H9 (cell line): ENCODE data around the gene CARS1. TPM values are rescaled to one million over a fixed set of nuclear protein-coding genes. Genes with fewer than 3 reads are reported as not detected.

Source experiments
- DNase-seq: peaks from one replicate; pipeline ENCODE4 v3.0.0-alpha.2; 2017
- H2AFZ ChIP-seq: one replicate; pipeline ENCODE4 v1.6.1; 2013; ENCODE audit warnings: mild to moderate bottlenecking, low read length, control low read depth, moderate library complexity
- H2AK5ac ChIP-seq: 2 replicates; pipeline ENCODE4 v1.6.1; 2013; ENCODE audit warnings: low read length, control low read depth, mixed read lengths; ENCODE audit not compliant: insufficient read length
- H2BK120ac ChIP-seq: one replicate; pipeline ENCODE4 v1.6.1; 2013; ENCODE audit warnings: low read depth, mild to moderate bottlenecking, low read length, control low read depth, inconsistent platforms; ENCODE audit not compliant: poor library complexity, severe bottlenecking
- H2BK12ac ChIP-seq: 2 replicates; pipeline ENCODE4 v1.6.1; 2013; ENCODE audit warnings: low read length, control low read depth, mixed read lengths, low read depth; ENCODE audit not compliant: insufficient read length
- H2BK15ac ChIP-seq: 2 replicates; pipeline ENCODE4 v1.6.1; 2013; ENCODE audit warnings: low read depth, low read length, control low read depth
- H2BK20ac ChIP-seq: one replicate; pipeline ENCODE4 v1.6.1; 2013; ENCODE audit warnings: low read depth, mild to moderate bottlenecking, low read length, control low read depth, inconsistent platforms; ENCODE audit not compliant: poor library complexity, severe bottlenecking
- H2BK5ac ChIP-seq: 2 replicates; pipeline ENCODE4 v1.6.1; 2013; ENCODE audit warnings: low read length, control low read depth, mixed read lengths; ENCODE audit not compliant: insufficient read length
- H3K14ac ChIP-seq: 2 replicates; pipeline ENCODE4 v1.6.1; 2013; ENCODE audit warnings: low read length, control low read depth; ENCODE audit not compliant: insufficient read depth
- H3K18ac ChIP-seq: 2 replicates; pipeline ENCODE4 v1.6.1; 2013; ENCODE audit warnings: low read depth, mild to moderate bottlenecking, mixed read lengths, low read length, control low read depth; ENCODE audit not compliant: insufficient read length
- H3K23ac ChIP-seq: 2 replicates; pipeline ENCODE4 v1.6.1; 2013; ENCODE audit warnings: low read length, control low read depth, mixed read lengths, low read depth; ENCODE audit not compliant: insufficient read length
- H3K23me2 ChIP-seq: 2 replicates; pipeline ENCODE4 v1.6.1; 2013; ENCODE audit warnings: low read depth, mild to moderate bottlenecking, mixed read lengths, low read length, control low read depth; ENCODE audit not compliant: insufficient read length, poor library complexity, severe bottlenecking
- H3K27ac ChIP-seq: 2 replicates; pipeline ENCODE4 v1.5.1; 2013; ENCODE audit warnings: low read length, control low read depth, mixed read lengths, low read depth; ENCODE audit not compliant: insufficient read length
- H3K27me3 ChIP-seq: 2 replicates; pipeline ENCODE4 v1.6.1; 2013; ENCODE audit warnings: low read length, control low read depth, inconsistent platforms; ENCODE audit not compliant: insufficient read depth
- H3K4ac ChIP-seq: 2 replicates; pipeline ENCODE4 v1.6.1; 2013; ENCODE audit warnings: low read depth, mild to moderate bottlenecking, control low read depth, inconsistent platforms, low read length, moderate library complexity
- H3K4me1 ChIP-seq: 2 replicates; pipeline ENCODE4 v1.6.1; 2013; ENCODE audit warnings: low read length, control low read depth, inconsistent platforms; ENCODE audit not compliant: insufficient read depth
- H3K4me2 ChIP-seq: 2 replicates; pipeline ENCODE4 v1.6.1; 2013; ENCODE audit warnings: low read length, control low read depth, mixed read lengths; ENCODE audit not compliant: insufficient read length, insufficient read depth
- H3K56ac ChIP-seq: 2 replicates; pipeline ENCODE4 v1.6.1; 2013; ENCODE audit warnings: low read depth, mild to moderate bottlenecking, mixed read lengths, low read length, control low read depth; ENCODE audit not compliant: insufficient read length
- H3K79me1 ChIP-seq: 2 replicates; pipeline ENCODE4 v1.6.1; 2013; ENCODE audit warnings: low read depth, mild to moderate bottlenecking, moderate library complexity, low read length, control low read depth, inconsistent platforms; ENCODE audit not compliant: insufficient read depth, poor library complexity, severe bottlenecking
- H3K79me2 ChIP-seq: 2 replicates; pipeline ENCODE4 v1.6.1; 2013; ENCODE audit warnings: low read length, control low read depth, inconsistent platforms; ENCODE audit not compliant: insufficient read depth
- H3K9ac ChIP-seq: 2 replicates; pipeline ENCODE4 v1.6.1; 2013; ENCODE audit warnings: low read length, control low read depth, mixed read lengths; ENCODE audit not compliant: insufficient read length; ENCODE audit errors: extremely low read depth
- H3K9me3 ChIP-seq: one replicate; pipeline ENCODE4 v1.6.1; 2013; ENCODE audit warnings: low read depth, low read length, inconsistent platforms; ENCODE audit not compliant: control insufficient read depth
- H3T11ph ChIP-seq: one replicate; pipeline ENCODE4 v1.6.1; 2013; ENCODE audit warnings: mild to moderate bottlenecking, low read length, control low read depth, inconsistent platforms
- H4K20me1 ChIP-seq: one replicate; pipeline ENCODE4 v1.6.1; 2013; ENCODE audit not compliant: control insufficient read depth, insufficient read length, insufficient read depth
- H4K5ac ChIP-seq: 2 replicates; pipeline ENCODE4 v1.6.1; 2013; ENCODE audit warnings: low read depth, mild to moderate bottlenecking, mixed read lengths, low read length, control low read depth; ENCODE audit not compliant: insufficient read length
- H4K8ac ChIP-seq: replicated peaks from 2 replicates; pipeline ENCODE4 v1.6.1; 2013; ENCODE audit warnings: low read length, control low read depth, mixed read lengths, low read depth; ENCODE audit not compliant: insufficient read length
- H4K91ac ChIP-seq: 2 replicates; pipeline ENCODE4 v1.6.1; 2013; ENCODE audit warnings: low read depth, mild to moderate bottlenecking, moderate library complexity, mixed read lengths, low read length, control low read depth; ENCODE audit not compliant: insufficient read length
- H3K27ac Mint-ChIP-seq, 3 experiments: 2 replicates in 2 of 3; 3 replicates in 1 of 3; pipeline ENCODE4 v1.8.0; 2020 to 2021; ENCODE audit warnings: mixed read lengths in 3 of 3, mild to moderate bottlenecking in 1 of 3, moderate library complexity in 1 of 3
- H3K27me3 Mint-ChIP-seq: 2 replicates; pipeline ENCODE4 v1.8.0; 2021; ENCODE audit warnings: low read depth, mild to moderate bottlenecking, moderate library complexity, mixed read lengths
- H3K36me3 Mint-ChIP-seq, 3 experiments: 2 replicates in 2 of 3; 3 replicates in 1 of 3; pipeline ENCODE4 v1.8.0; 2020 to 2021; ENCODE audit warnings: low read depth in 3 of 3, mixed read lengths in 3 of 3; ENCODE audit not compliant: insufficient read depth in 1 of 3
- H3K4me1 Mint-ChIP-seq, 2 experiments: 2 replicates each; pipeline ENCODE4 v1.8.0; 2020; ENCODE audit warnings: mixed read lengths in 2 of 2
- H3K4me3 Mint-ChIP-seq, 2 experiments: 2 replicates in 1 of 2; 3 replicates in 1 of 2; pipeline ENCODE4 v1.8.0; 2020 to 2021; ENCODE audit warnings: mild to moderate bottlenecking in 2 of 2, mixed read lengths in 2 of 2, moderate library complexity in 1 of 2
- H3K9me3 Mint-ChIP-seq, 2 experiments: 2 replicates in 1 of 2; 3 replicates in 1 of 2; pipeline ENCODE4 v1.8.0; 2020; ENCODE audit warnings: mild to moderate bottlenecking in 2 of 2, mixed read lengths in 2 of 2, moderate library complexity in 1 of 2
- CTCF ChIP-seq: fragments of 200-600 bp; sonication (generic); conservative IDR thresholded peaks from 3 replicates; pipeline ENCODE4 v1.8.0; 2021; ENCODE audit warnings: antibody characterized with exemption, mild to moderate bottlenecking
- WGBS: extraction: QIAGEN DNeasy Blood & Tissue Kit; methylation state at CpG from one replicate; pipeline ENCODE4 v1.1.7; 2013; ENCODE audit warnings: missing lambda C conversion rate, low lambda C conversion rate, mixed read lengths; ENCODE audit not compliant: insufficient read length; ENCODE audit errors: extremely low coverage; 5-methylcytosine and 5-hydroxymethylcytosine counted together
- total RNA-seq: library from RNA; stranded (reverse); gene quantifications from 2 replicates; pipeline ENCODE4 v1.2.1, GENCODE V29; 2021

Gene CARS1
- total RNA-seq, 1 experiment from 2014 or later: 92.3 TPM

GRCh38 chr11:3093281-3094191 lies 36.3 kb upstream of the CARS1 start:
- H3K27me3 Mint-ChIP-seq: peaks cover 3% of the 10 kb centered on the region; the same call in 1 of the 2 replicates
- H3K56ac ChIP-seq: no peak overlapping the region

More at GRCh38 chr11:3093281-3094191, 36.3 kb upstream of the CARS1 start:
- DNase-seq: peak; percentile 71
- Histone ChIP-seq H3K4ac (no peak overlapping the region), H3K18ac (no peak overlapping the region), H2BK12ac (no peak overlapping the region), H2BK5ac (no peak overlapping the region), H2BK20ac (no peak overlapping the region), H4K20me1 (no peaks in the 10 kb centered on the region), H3K23ac (no peak overlapping the region), H3K14ac (no peak overlapping the region), H4K91ac (no peak overlapping the region), H2BK15ac (no peak overlapping the region), H3K9ac (no peak overlapping the region), H3K79me2 (no peaks in the 10 kb centered on the region), H2BK120ac (no peak overlapping the region), H3K27me3 (no peaks in the 10 kb centered on the region), H2AK5ac (no peak overlapping the region), H3K9me3 (no peaks in the 10 kb centered on the region), H4K8ac (no peak overlapping the region), H4K5ac (no peak overlapping the region), H2AFZ (no peak overlapping the region), H3K27ac (no peak overlapping the region), H3K4me1 (no peaks in the 10 kb centered on the region), H3K4me2 (no peak overlapping the region), H3K23me2 (no peaks in the 10 kb centered on the region), H3T11ph (no peak overlapping the region), H3K79me1 (no peaks in the 10 kb centered on the region)
- Mint-ChIP-seq H3K4me3 (peak overlapping the region in 1 of 2 experiments; percentile 38; a peak in 2 of 5 replicates), H3K9me3 (peaks cover 4 to 5% of the 10 kb centered on the region in 2 experiments; a peak in 2 of 5 replicates), H3K4me1 (peaks cover 12 to 24% of the 10 kb centered on the region in 2 experiments), H3K36me3 (peaks cover 0 to 8% (median 2%) of the 10 kb centered on the region in 3 experiments; a peak in 5 of 7 replicates), H3K27ac (peak overlapping the region in 1 of 3 experiments; percentile 74; a peak in 1 of 7 replicates)
- WGBS: no CpG with 5 or more reads among the region's 36 CpGs
- TF ChIP-seq CTCF: peak; percentile 13; the same call in 1 of the 3 replicates
